ENCODE measurements around the gene ENTPD6. TPM values are rescaled to one million over a fixed set of nuclear protein-coding genes. Genes with fewer than 3 reads are reported as not detected.

Gene ENTPD6
- total and polyA plus RNA-seq, 2 of the 4 experiments (the other 2 are of a cell fraction): 61.1 to 98.6 TPM

GRCh38 chr20:25220021-25220730 is 24.7 kb downstream of the ENTPD6 start:
- Histone ChIP-seq H3K23ac (ENCODE audit: low read depth, low read length) (no peak overlapping the region), H2AK9ac (replicated peaks; ENCODE audit: low read depth, low read length, poor library complexity) (no peak overlapping the region), H3K4me3 (ENCODE audit: insufficient read depth, low read depth, low read length) (no peak overlapping the region), H3K27me3 (ENCODE audit: control insufficient read depth, insufficient read depth, low read length) (no peaks in the 10 kb centered on the region), H2BK20ac (ENCODE audit: low read depth, low read length) (no peak overlapping the region), H3K27ac (ENCODE audit: insufficient read depth, low read length) (no peak overlapping the region), H3K9me3 (ENCODE audit: control insufficient read depth, insufficient read depth, low read length) (no peaks in the 10 kb centered on the region), H4K20me1 (ENCODE audit: insufficient read depth, low read length) (no peaks in the 10 kb centered on the region), H2BK120ac (ENCODE audit: low read depth, low read length) (no peak overlapping the region), H3K79me1 (ENCODE audit: low read depth in 1 of 2, low read length in 2 of 2) (peaks cover 0 to 9% of the 10 kb centered on the region in 2 experiments; a peak in 2 of 4 replicates), H3K36me3 (ENCODE audit: control insufficient read depth, insufficient read depth, low read length) (peaks cover 21% of the 10 kb centered on the region), H3K4ac (ENCODE audit: low read depth, low read length) (no peak overlapping the region), H4K8ac (ENCODE audit: low read depth in 2 of 2, low read length in 2 of 2) (no peak overlapping the region), H4K5ac (ENCODE audit: low read depth, low read length) (no peak overlapping the region), H4K91ac (ENCODE audit: insufficient read depth, low read depth, low read length) (no peak overlapping the region), H2AFZ (replicated peaks; ENCODE audit: low read length, poor library complexity) (no peak overlapping the region), H3K9ac (ENCODE audit: low read depth, low read length) (no peak overlapping the region), H2BK5ac (ENCODE audit: low read depth, low read length, poor library complexity, severe bottlenecking) (no peak overlapping the region), H3K14ac (replicated peaks; ENCODE audit: low read depth, low read length) (no peak overlapping the region), H3K9me1 (ENCODE audit: insufficient read depth, low read length) (peaks cover 10% of the 10 kb centered on the region), H2AK5ac (ENCODE audit: low read depth, low read length) (no peak overlapping the region), H3K18ac (ENCODE audit: low read depth, low read length) (no peak overlapping the region), H3K56ac (ENCODE audit: extremely low read depth, insufficient read depth, low read length) (no peak overlapping the region), H3K4me2 (ENCODE audit: low read depth, low read length) (no peak overlapping the region), H3K4me1 (ENCODE audit: control insufficient read depth, insufficient read depth, low read length) (peaks cover 8% of the 10 kb centered on the region), H2BK15ac (ENCODE audit: low read depth, low read length) (no peak overlapping the region)
- ATAC-seq (ENCODE audit: low read depth) (no peak), DNase-seq (no peak)
- WGBS, 2 experiments (ENCODE audit: extremely low coverage in 2 of 2, insufficient read length in 1 of 2): 60% methylated on average over 1 of the region's 16 CpGs; no CpG with 5 or more reads in 1 of the 2 experiments
- no TSS peak for BruUV-seq (replicated peaks)
- POLR2A ChIA-PET (ENCODE audit: unreplicated experiment): no interaction called here
- intact Hi-C loops (cut with micrococcal nuclease): no loop called here
- in situ Hi-C loops (cut with MboI; ENCODE audit: low sequenced_read_pairs): no loop called here
- dilution Hi-C loops (cut with HindIII; ENCODE audit: low sequenced_read_pairs, unreplicated experiment): no loop called here
- CTCF ChIA-PET: interaction anchor here (0.6 to 1.6 kb wide), 3 partner anchors 9 to 173 kb away, joined by 3 to 4 read pairs (median 4); no protein-coding TSS in a partner anchor
- TF ChIP-seq, protein P1, sequence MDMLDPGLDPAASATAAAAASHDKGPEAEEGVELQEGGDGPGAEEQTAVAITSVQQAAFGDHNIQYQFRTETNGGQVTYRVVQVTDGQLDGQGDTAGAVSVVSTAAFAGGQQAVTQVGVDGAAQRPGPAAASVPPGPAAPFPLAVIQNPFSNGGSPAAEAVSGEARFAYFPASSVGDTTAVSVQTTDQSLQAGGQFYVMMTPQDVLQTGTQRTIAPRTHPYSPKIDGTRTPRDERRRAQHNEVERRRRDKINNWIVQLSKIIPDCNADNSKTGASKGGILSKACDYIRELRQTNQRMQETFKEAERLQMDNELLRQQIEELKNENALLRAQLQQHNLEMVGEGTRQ (IDR thresholded peaks at IDR 0.05; ENCODE audit: low read depth, low read length): no peak
- TF ChIP-seq SMC3 (IDR thresholded peaks at IDR 0.05; ENCODE audit: low read depth, low read length): no peak
- TF ChIP-seq MAZ (IDR thresholded peaks at IDR 0.05; ENCODE audit: borderline replicate concordance, low read depth, low read length): no peak
- TF ChIP-seq CHD1 (IDR thresholded peaks at IDR 0.05; ENCODE audit: low read depth, low read length): no peak
- TF ChIP-seq FOS (IDR thresholded peaks at IDR 0.05; ENCODE audit: low read depth, low read length): no peak
- TF ChIP-seq BHLHE40 (IDR thresholded peaks at IDR 0.05; ENCODE audit: low read depth, low read length): no peak
- no peak for TF ChIP-seq NFE2L2 (IDR thresholded peaks at IDR 0.05; ENCODE audit: low read depth, low read length)
- TF ChIP-seq MXI1 (IDR thresholded peaks at IDR 0.05; ENCODE audit: borderline replicate concordance, low read depth, low read length): no peak
- TF ChIP-seq RFX5 (IDR thresholded peaks at IDR 0.05; ENCODE audit: low read depth, low read length): no peak
- TF ChIP-seq, protein P2, sequence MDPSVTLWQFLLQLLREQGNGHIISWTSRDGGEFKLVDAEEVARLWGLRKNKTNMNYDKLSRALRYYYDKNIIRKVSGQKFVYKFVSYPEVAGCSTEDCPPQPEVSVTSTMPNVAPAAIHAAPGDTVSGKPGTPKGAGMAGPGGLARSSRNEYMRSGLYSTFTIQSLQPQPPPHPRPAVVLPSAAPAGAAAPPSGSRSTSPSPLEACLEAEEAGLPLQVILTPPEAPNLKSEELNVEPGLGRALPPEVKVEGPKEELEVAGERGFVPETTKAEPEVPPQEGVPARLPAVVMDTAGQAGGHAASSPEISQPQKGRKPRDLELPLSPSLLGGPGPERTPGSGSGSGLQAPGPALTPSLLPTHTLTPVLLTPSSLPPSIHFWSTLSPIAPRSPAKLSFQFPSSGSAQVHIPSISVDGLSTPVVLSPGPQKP (IDR thresholded peaks at IDR 0.05; ENCODE audit: borderline replicate concordance, low read depth, low read length): no peak
- peak; percentile 12; the same call in 1 of the 2 replicates for TF ChIP-seq CTCF (conservative IDR thresholded peaks at IDR 0.05; ENCODE audit: low read depth, low read length)
- TF ChIP-seq MAFK (IDR thresholded peaks at IDR 0.05; ENCODE audit: low read depth, low read length): no peak
- TF ChIP-seq POLR2A (IDR thresholded peaks at IDR 0.05; ENCODE audit: low read depth, low read length): no peak
- no peak for TF ChIP-seq RAD21 (IDR thresholded peaks at IDR 0.05; ENCODE audit: low read length)
- TF ChIP-seq CEBPB (IDR thresholded peaks at IDR 0.05; ENCODE audit: low read depth, low read length): peak; percentile 97

Data from IMR-90 (cell line).